ENCODE results near the gene DDC.

DNA sequence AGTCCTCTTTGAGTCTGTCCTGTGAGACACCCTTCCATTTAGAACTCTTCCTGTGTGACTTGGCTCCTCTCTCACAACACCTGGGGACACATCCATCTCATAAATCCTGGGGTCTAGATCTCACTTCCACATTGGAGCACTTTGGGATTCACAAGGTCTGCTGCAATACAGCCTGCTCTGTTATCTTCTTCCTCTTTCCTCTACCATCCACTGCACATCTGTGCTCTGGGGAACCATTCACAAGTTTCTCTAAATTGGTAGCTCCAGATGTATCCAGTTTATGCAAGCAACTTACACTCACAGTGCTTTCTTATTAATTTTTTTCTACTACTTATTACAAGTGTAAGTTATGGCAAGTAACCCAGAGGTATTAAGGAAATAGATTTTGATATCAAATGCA lies 109.5 kb downstream of the DDC start:
- TF ChIP-seq POLR2A (IDR thresholded peaks at IDR 0.05), result no peak
- TF ChIP-seq, protein P1, sequence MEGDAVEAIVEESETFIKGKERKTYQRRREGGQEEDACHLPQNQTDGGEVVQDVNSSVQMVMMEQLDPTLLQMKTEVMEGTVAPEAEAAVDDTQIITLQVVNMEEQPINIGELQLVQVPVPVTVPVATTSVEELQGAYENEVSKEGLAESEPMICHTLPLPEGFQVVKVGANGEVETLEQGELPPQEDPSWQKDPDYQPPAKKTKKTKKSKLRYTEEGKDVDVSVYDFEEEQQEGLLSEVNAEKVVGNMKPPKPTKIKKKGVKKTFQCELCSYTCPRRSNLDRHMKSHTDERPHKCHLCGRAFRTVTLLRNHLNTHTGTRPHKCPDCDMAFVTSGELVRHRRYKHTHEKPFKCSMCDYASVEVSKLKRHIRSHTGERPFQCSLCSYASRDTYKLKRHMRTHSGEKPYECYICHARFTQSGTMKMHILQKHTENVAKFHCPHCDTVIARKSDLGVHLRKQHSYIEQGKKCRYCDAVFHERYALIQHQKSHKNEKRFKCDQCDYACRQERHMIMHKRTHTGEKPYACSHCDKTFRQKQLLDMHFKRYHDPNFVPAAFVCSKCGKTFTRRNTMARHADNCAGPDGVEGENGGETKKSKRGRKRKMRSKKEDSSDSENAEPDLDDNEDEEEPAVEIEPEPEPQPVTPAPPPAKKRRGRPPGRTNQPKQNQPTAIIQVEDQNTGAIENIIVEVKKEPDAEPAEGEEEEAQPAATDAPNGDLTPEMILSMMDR (IDR thresholded peaks at IDR 0.05), result no peak

Measured in esophagus squamous epithelium (tissue), 4 donors.